A549 (cell line): ENCODE results near the gene TPRG1. TPM values are rescaled to one million over a fixed set of nuclear protein-coding genes. Genes with fewer than 3 reads are reported as not detected.

Source experiments
- ATAC-seq, 2 experiments: fragments of 200-7000 bp in 1 of 2; fragments of >200 bp in 1 of 2; cut with Nextera tagmentation in 1 of 2; cut with Tn5 transposase in 1 of 2; 3 replicates each; pipeline versions ENCODE4 v1.8.0 to v1.9.1; 2018 to 2020; ENCODE audit warnings: mild to moderate bottlenecking in 1 of 2, moderate library complexity in 1 of 2
- CTCF ChIA-PET: fragments of 300-600 bp; sonication (Branson Sonifier 250); formaldehyde crosslinking; extraction: SDS; loops from one replicate; lab custom pipeline; 2021; ENCODE audit warnings: antibody characterized with exemption, inconsistent platforms; lab: Yijun Ruan, JAX
- POLR2A ChIA-PET: fragments of 350-600 bp; formaldehyde crosslinking; extraction: SDS; loops from one replicate; lab custom pipeline; 2021; ENCODE audit warnings: antibody characterized with exemption, inconsistent platforms; lab: Yijun Ruan, JAX
- DNase-seq, 2 experiments: peaks; one replicate each; pipeline versions ENCODE4 v3.0.0 to v3.0.0-alpha.2; 2011 to 2016; ENCODE audit warnings: low read depth in 1 of 2, low spot score in 1 of 2
- FAIRE-seq: peaks from 2 replicates; lab custom pipeline; 2011; peaks lifted over from hg19 to GRCh38; lab: Jason Lieb, UNC
- H3K27ac ChIP-seq, 2 experiments: fragments of >200 bp; sonication (Bioruptor Twin); formaldehyde crosslinking; 3 replicates each; pipeline ENCODE4 v1.5.1; 2016 to 2017
- H3K4me1 ChIP-seq: fragments of >200 bp; sonication (Bioruptor Twin); formaldehyde crosslinking; 3 replicates; pipeline ENCODE4 v1.6.1; 2016
- H3K4me2 ChIP-seq: fragments of >200 bp; sonication (Bioruptor Twin); formaldehyde crosslinking; 3 replicates; pipeline ENCODE4 v1.6.1; 2016
- H3K4me3 ChIP-seq: fragments of >200 bp; sonication (Bioruptor Twin); formaldehyde crosslinking; 3 replicates; pipeline ENCODE4 v1.5.1; 2016
- H3K9me3 ChIP-seq: fragments of >200 bp; sonication (Bioruptor Twin); formaldehyde crosslinking; 3 replicates; pipeline ENCODE4 v1.6.1; 2016
- BCL3 ChIP-seq: fragments of >200 bp; sonication (Bioruptor Twin); formaldehyde crosslinking; IDR thresholded peaks from 3 replicates; pipeline ENCODE4 v1.6.1; 2016
- EP300 ChIP-seq, 2 experiments: fragments of >200 bp; sonication (Bioruptor Twin); formaldehyde crosslinking; IDR thresholded peaks; 2 replicates in 1 of 2; 3 replicates in 1 of 2; pipeline ENCODE4 v1.6.1; 2016 to 2017
- GATA3 ChIP-seq: IDR thresholded peaks from 2 replicates; pipeline ENCODE4 v1.6.1; 2012; ENCODE audit warnings: borderline replicate concordance
- HDAC2 ChIP-seq: fragments of 200-600 bp; sonication (generic); IDR thresholded peaks from 2 replicates; pipeline ENCODE4 v1.6.1; 2016
- HOXA7 ChIP-seq: fragments of 250-450 bp; sonication (Bioruptor Pico); IDR thresholded peaks from 2 replicates; pipeline ENCODE4 v1.5.0; 2020; ENCODE audit warnings: mild to moderate bottlenecking, moderate library complexity
- HOXB13 ChIP-seq: fragments of 250-450 bp; sonication (Bioruptor Pico); IDR thresholded peaks from 2 replicates; pipeline ENCODE4 v1.5.0; 2020; ENCODE audit warnings: low read depth, mild to moderate bottlenecking, moderate library complexity
- HOXB5 ChIP-seq: fragments of 250-450 bp; sonication (Bioruptor Pico); IDR thresholded peaks from 2 replicates; pipeline ENCODE4 v1.5.0; 2020; ENCODE audit warnings: mild to moderate bottlenecking, moderate library complexity
- NR3C1 ChIP-seq: fragments of >200 bp; sonication (Bioruptor Twin); formaldehyde crosslinking; IDR thresholded peaks from 3 replicates; pipeline ENCODE4 v1.6.1; 2017
- PBX3 ChIP-seq: IDR thresholded peaks from 2 replicates; pipeline ENCODE4 v1.6.1; 2012
- POLR2A ChIP-seq: IDR thresholded peaks from 2 replicates; pipeline ENCODE4 v1.6.1; 2012; ENCODE audit warnings: mild to moderate bottlenecking, low read length
- SREBF2 ChIP-seq: fragments of 450-650 bp; IDR thresholded peaks from 2 replicates; pipeline ENCODE4 v1.6.1; 2014; ENCODE audit warnings: mild to moderate bottlenecking, moderate library complexity
- WGBS: methylation state at CpG from one replicate; pipeline ENCODE4 v1.1.6; 2017; ENCODE audit errors: missing lambda C conversion rate; 5-methylcytosine and 5-hydroxymethylcytosine counted together
- polyA plus RNA-seq, 4 experiments: library from polyadenylated mRNA; depleted of rRNA in 3 of 4; stranded (reverse); fragments of >200 nt; fragmentation: RNase III in 1 of 4; extraction: RNeasy Plus Mini Kit Qiagen cat#74134 plus additional on column Dnase treatment in 1 of 4; gene quantifications; 2 replicates in 3 of 4; 3 replicates in 1 of 4; pipeline ENCODE4 v1.2.3, GENCODE V29; 2011 to 2017

The TPRG1 gene
- polyA plus RNA-seq, 2 of the 4 experiments (the other 2 are of a cell fraction), result 0.21 to 1.1 TPM

- Histone ChIP-seq H3K4me1 (peaks cover 9% of the 10 kb centered on the region; the same call in 2 of the 3 replicates), H3K4me2 (no peak overlapping the region), H3K27ac (peak overlapping the region; percentile 37 to 75; a peak in 5 of 6 replicates), H3K9me3 (no peaks in the 10 kb centered on the region), H3K4me3 (no peak overlapping the region)
- POLR2A ChIA-PET, result no interaction called here
- ATAC-seq (no peak), FAIRE-seq (no peak)
- CTCF ChIA-PET, result interaction anchor here (2.1 kb wide), 1 partner anchor 10 kb away, joined by 6 read pairs; no protein-coding TSS in a partner anchor
- no peak for TF ChIP-seq POLR2A
- TF ChIP-seq SREBF2, result no peak
- TF ChIP-seq HOXA7 (CRISPR knock-in tag), result no peak
- TF ChIP-seq, all 56 proteins: peak for 0
- WGBS, result 66% methylated on average over 6 of the region's 6 CpGs
- no peak for DNase-seq
Measured at GRCh38 chr3:189316296-189317019, 144.7 kb downstream of the TPRG1 start.

- 94% methylated on average over 3 of the region's 3 CpGs for WGBS
- Histone ChIP-seq H3K4me1 (peaks cover 12% of the 10 kb centered on the region; the same call in 2 of the 3 replicates), H3K27ac (peak overlapping the region in 1 of 2 experiments; percentile 10; a peak in 2 of 6 replicates), H3K4me3 (no peak overlapping the region), H3K9me3 (peaks cover 2% of the 10 kb centered on the region; the same call in 1 of the 3 replicates), H3K4me2 (no peak overlapping the region)
- no peak for TF ChIP-seq HOXB5 (CRISPR knock-in tag)
- no peak for TF ChIP-seq GATA3
- no peak for TF ChIP-seq BCL3
- no peak for FAIRE-seq
- ATAC-seq, result no peak
- ChIA-PET POLR2A (no interaction called here), CTCF (interaction anchor here (2.1 kb wide), 1 partner anchor 11 kb away, joined by 6 read pairs; no protein-coding TSS in a partner anchor)
- no peak for DNase-seq
Measured at GRCh38 chr3:189317911-189318310, 146.1 kb downstream of the TPRG1 start.

- no peak for ATAC-seq
- TF ChIP-seq NR3C1 (no peak), HOXB13 (CRISPR knock-in tag) (no peak), PBX3 (no peak)
- TF ChIP-seq, all 56 proteins: peak for 0
- peaks cover 35% of the 10 kb centered on the region for H3K4me1 ChIP-seq
- FAIRE-seq, result no peak
- H3K9me3 ChIP-seq, result peaks cover 3% of the 10 kb centered on the region; the same call in 1 of the 3 replicates
- H3K27ac ChIP-seq, result peak overlapping the region in 1 of 2 experiments; percentile 5; a peak in 1 of 6 replicates
- no peak overlapping the region for H3K4me2 ChIP-seq
- H3K4me3 ChIP-seq, result no peak overlapping the region
- 89% methylated on average over 3 of the region's 3 CpGs for WGBS
- ChIA-PET CTCF (interaction anchor here (1.1 to 1.4 kb wide), 2 partner anchors 18 to 50 kb away, joined by 3 to 4 read pairs; no protein-coding TSS in a partner anchor), POLR2A (no interaction called here)
- DNase-seq, result no peak
Measured at GRCh38 chr3:189320511-189320910, 148.7 kb downstream of the TPRG1 start.

GRCh38 chr3:189322339-189322738, 150.6 kb downstream of the TPRG1 start:
- 36% methylated on average over 4 of the region's 4 CpGs for WGBS
- H3K4me2 ChIP-seq, result no peak overlapping the region
- DNase-seq (peak in 1 of 2 experiments; percentile 11), ATAC-seq (no peak), FAIRE-seq (no peak)
- peaks cover 31% of the 10 kb centered on the region for H3K4me1 ChIP-seq
- ChIA-PET CTCF (interaction anchor here (0.7 kb wide), 1 partner anchor 626 kb away, joined by 3 read pairs; no protein-coding TSS in a partner anchor), POLR2A (no interaction called here)
- H3K9me3 ChIP-seq, result peaks cover 3% of the 10 kb centered on the region; the same call in 1 of the 3 replicates
- TF ChIP-seq GATA3 (peak; percentile 42; the same call in 1 of the 2 replicates), EP300 (IDR thresholded peaks at IDR 0.05) (peak in 1 of 2 experiments; percentile 43; a peak in 1 of 5 replicates), HDAC2 (no peak)
- H3K4me3 ChIP-seq, result no peak overlapping the region
- peak overlapping the region; percentile 76 to 89; a peak in 5 of 6 replicates for H3K27ac ChIP-seq
